Ovary (tissue), 9 donors: ENCODE results near the gene CLN3. TPM values are rescaled to one million over a fixed set of nuclear protein-coding genes. Genes with fewer than 3 reads are reported as not detected.

Experiments used
- DNase-seq, 5 donors: peaks; one replicate each; pipeline ENCODE4 v3.0.0-alpha.2; 2019 to 2020
- H3K27ac ChIP-seq, 2 donors: fragments of 200-600 bp; one replicate each; pipeline versions ENCODE4 v1.5.1 to v1.8.0; 2019 to 2022
- H3K27me3 ChIP-seq: fragments of 200-600 bp; one replicate; pipeline ENCODE4 v1.8.0; 2022
- H3K36me3 ChIP-seq: fragments of 200-600 bp; sonication (generic); one replicate; pipeline ENCODE4 v1.5.1; 2019
- H3K4me1 ChIP-seq: one replicate; pipeline ENCODE4 v1.8.1; 2013; ENCODE audit warnings: mild to moderate bottlenecking, moderate library complexity; ENCODE audit not compliant: insufficient read depth
- H3K4me3 ChIP-seq: fragments of 200-600 bp; sonication (generic); one replicate; pipeline ENCODE4 v1.5.1; 2017
- H3K9me3 ChIP-seq, 2 donors: fragments of 200-600 bp in 1 of 2; sonication (generic) in 1 of 2; one replicate each; pipeline versions ENCODE4 v1.5.1 to v1.8.1; 2013 to 2019; ENCODE audit warnings: mild to moderate bottlenecking in 1 of 2, moderate library complexity in 1 of 2
- EP300 ChIP-seq: sonication (generic); formaldehyde crosslinking; IDR thresholded peaks from one replicate; pipeline ENCODE4 v1.6.1; 2017; ENCODE audit warnings: antibody characterized with exemption
- POLR2A ChIP-seq: fragments of 450-650 bp; IDR thresholded peaks from one replicate; pipeline ENCODE4 v1.6.1; 2017; ENCODE audit warnings: antibody characterized with exemption, mild to moderate bottlenecking, moderate library complexity
- WGBS, 3 donors: extraction: QIAGEN DNeasy Blood & Tissue Kit in 1 of 3; methylation state at CpG; one replicate each; pipeline versions ENCODE4 v1.1.5 to v1.1.7; 2013 to 2017; 5-methylcytosine and 5-hydroxymethylcytosine counted together
- intact Hi-C, 4 donors: fragments of 100-400 bp; cut with DNase I; formaldehyde crosslinking; loops; one replicate each; pipeline versions ENCODE4 v1.11.0 to v1.15.1; 2022 to 2023
- polyA plus RNA-seq, 2 donors: library from polyadenylated mRNA; stranded (reverse); fragments of 200-250 nt in 1 of 2; fragments of 350-450 nt in 1 of 2; fragmentation: Illumina TruSeq in 1 of 2; extraction: RNeasy Lipid Tissue Mini Kit (QIAGEN cat#74804) in 1 of 2; gene quantifications; one replicate each; pipeline ENCODE4 v1.2.3, GENCODE V29; 2013 to 2014
- total RNA-seq, 7 donors: library from RNA; depleted of rRNA in 2 of 7; stranded (reverse); fragments of >200 nt in 2 of 7; fragmentation: NEBNext Ultra II Directional in 3 of 7; extraction: Animal tissue kit (Norgen Biotek cat#: 25700) in 3 of 7; gene quantifications; one replicate each; pipeline versions ENCODE4 v1.1.0 to v1.2.4, GENCODE V29; 2016 to 2023
- TF ChIP-seq, protein P1 (sequence below), 3 donors: fragments of 450-650 bp in 2 of 3; fragments of 200-600 bp in 1 of 3; IDR thresholded peaks; one replicate each; pipeline versions ENCODE4 v1.5.1 to v1.8.0; 2016 to 2022; ENCODE audit warnings: antibody characterized with exemption in 3 of 3, mild to moderate bottlenecking in 1 of 3
- donor health status: DM: no; HTN: no; CAD: no; lungs with moderate emphysema.
- donor health status: DM: no; HTN: no; CAD: no.
- donor health status: Bipolar disorder and iron deficiency.
- donor health status: DM: yes; HTN: yes; CAD: no.
- donor health status: DM: no; HTN: no; CAD: no.
- donor health status: DM: yes; HTN: yes; CAD: no.

Gene CLN3
- total and polyA plus RNA-seq, 9 donors = 15.9 to 32.1 (median 22.4) TPM

GRCh38 chr16:28505489-28506137 lies 13.7 kb upstream of the CLN3 start:
- no peaks in the 10 kb centered on the region for H3K36me3 ChIP-seq
- intact Hi-C loops = no loop called here
- no peak overlapping the region for H3K4me3 ChIP-seq
- no peak overlapping the region for H3K27ac ChIP-seq
- WGBS, 3 donors = 62 to 69% (median 63%) methylated on average over 14 of the region's 14 CpGs
- no peaks in the 10 kb centered on the region for H3K4me1 ChIP-seq
- TF ChIP-seq EP300 (no peak), POLR2A (no peak)
- TF ChIP-seq, protein P1, sequence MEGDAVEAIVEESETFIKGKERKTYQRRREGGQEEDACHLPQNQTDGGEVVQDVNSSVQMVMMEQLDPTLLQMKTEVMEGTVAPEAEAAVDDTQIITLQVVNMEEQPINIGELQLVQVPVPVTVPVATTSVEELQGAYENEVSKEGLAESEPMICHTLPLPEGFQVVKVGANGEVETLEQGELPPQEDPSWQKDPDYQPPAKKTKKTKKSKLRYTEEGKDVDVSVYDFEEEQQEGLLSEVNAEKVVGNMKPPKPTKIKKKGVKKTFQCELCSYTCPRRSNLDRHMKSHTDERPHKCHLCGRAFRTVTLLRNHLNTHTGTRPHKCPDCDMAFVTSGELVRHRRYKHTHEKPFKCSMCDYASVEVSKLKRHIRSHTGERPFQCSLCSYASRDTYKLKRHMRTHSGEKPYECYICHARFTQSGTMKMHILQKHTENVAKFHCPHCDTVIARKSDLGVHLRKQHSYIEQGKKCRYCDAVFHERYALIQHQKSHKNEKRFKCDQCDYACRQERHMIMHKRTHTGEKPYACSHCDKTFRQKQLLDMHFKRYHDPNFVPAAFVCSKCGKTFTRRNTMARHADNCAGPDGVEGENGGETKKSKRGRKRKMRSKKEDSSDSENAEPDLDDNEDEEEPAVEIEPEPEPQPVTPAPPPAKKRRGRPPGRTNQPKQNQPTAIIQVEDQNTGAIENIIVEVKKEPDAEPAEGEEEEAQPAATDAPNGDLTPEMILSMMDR (IDR thresholded peaks at IDR 0.05) = no peak
- H3K27me3 ChIP-seq = no peaks in the 10 kb centered on the region
- no peak for DNase-seq
- H3K9me3 ChIP-seq = no peaks in the 10 kb centered on the region

GRCh38 chr16:28504707-28505404 lies 13.0 kb upstream of the CLN3 start:
- no peak for DNase-seq
- Histone ChIP-seq H3K27ac (no peak overlapping the region), H3K27me3 (no peaks in the 10 kb centered on the region), H3K36me3 (no peaks in the 10 kb centered on the region), H3K9me3 (no peaks in the 10 kb centered on the region), H3K4me1 (no peaks in the 10 kb centered on the region), H3K4me3 (no peak overlapping the region)
- TF ChIP-seq EP300 (no peak), POLR2A (no peak)
- TF ChIP-seq, protein P1 (IDR thresholded peaks at IDR 0.05) = no peak
- intact Hi-C loops = no loop called here
- WGBS, 3 donors = 62 to 83% (median 63%) methylated on average over 8 of the region's 8 CpGs

GRCh38 chr16:28503470-28504259 lies 11.8 kb upstream of the CLN3 start:
- no peaks in the 10 kb centered on the region for H3K9me3 ChIP-seq
- intact Hi-C loops = no loop called here
- TF ChIP-seq, protein P1 (IDR thresholded peaks at IDR 0.05) = no peak
- no peak for TF ChIP-seq EP300
- TF ChIP-seq POLR2A = no peak
- no peak for DNase-seq
- 75 to 78% (median 76%) methylated on average over 15 of the region's 15 CpGs for WGBS, 3 donors
- H3K4me3 ChIP-seq = no peak overlapping the region
- H3K4me1 ChIP-seq = no peaks in the 10 kb centered on the region
- H3K36me3 ChIP-seq = no peaks in the 10 kb centered on the region
- no peaks in the 10 kb centered on the region for H3K27me3 ChIP-seq
- no peak overlapping the region for H3K27ac ChIP-seq

GRCh38 chr16:28502290-28502689 lies 10.4 kb upstream of the CLN3 start:
- WGBS, 3 donors = 80 to 83% (median 81%) methylated on average over 2 of the region's 2 CpGs
- no peak overlapping the region for H3K27ac ChIP-seq
- no peaks in the 10 kb centered on the region for H3K4me1 ChIP-seq
- TF ChIP-seq, protein P1 (IDR thresholded peaks at IDR 0.05) = no peak
- no peak for TF ChIP-seq EP300
- TF ChIP-seq POLR2A = no peak
- H3K27me3 ChIP-seq = no peaks in the 10 kb centered on the region
- no peak for DNase-seq
- H3K36me3 ChIP-seq = no peaks in the 10 kb centered on the region
- no peak overlapping the region for H3K4me3 ChIP-seq
- no peaks in the 10 kb centered on the region for H3K9me3 ChIP-seq
- intact Hi-C loops = no loop called here
